GM21381 (cell line): ENCODE data around the gene C17orf107.

Experiments
- ATAC-seq: cut with Tn5 transposase; IDR thresholded peaks from one replicate; pipeline ENCODE4 v1.9.1; 2021; ENCODE audit warnings: mild to moderate bottlenecking, moderate library complexity; ENCODE audit not compliant: unreplicated experiment

Gene C17orf107

GRCh38 chr17:4933646-4934045, 34.3 kb downstream of the C17orf107 start:
- no peak for ATAC-seq

- ATAC-seq = peak; percentile 54
These were observed 35.0 kb downstream of the C17orf107 start for GRCh38 chr17:4934173-4934979.

GRCh38 chr17:4935650-4936049, 36.3 kb downstream of the C17orf107 start:
- no peak for ATAC-seq

- no peak for ATAC-seq
These were observed 37.1 kb downstream of the C17orf107 start for GRCh38 chr17:4936436-4936835.

- no peak for ATAC-seq
These were observed 38.2 kb downstream of the C17orf107 start for GRCh38 chr17:4937553-4937952.

GRCh38 chr17:4938069-4938491, 38.7 kb downstream of the C17orf107 start:
- ATAC-seq = no peak

- ATAC-seq = no peak
These were observed 39.6 kb downstream of the C17orf107 start for GRCh38 chr17:4938688-4939545.

GRCh38 chr17:4939546-4939795, 40.1 kb downstream of the C17orf107 start:
- ATAC-seq = peak; percentile 8

GRCh38 chr17:4939796-4940554, 40.6 kb downstream of the C17orf107 start, which contains the start of the genes RNF167 and SLC25A11:
Gene RNF167 (plus strand): TSS chr17:4940268. CDS start chr17:4940910, 642 bp downstream.
Gene SLC25A11 (minus strand): TSS chr17:4940046. CDS start chr17:4939910, 136 bp downstream.
- ATAC-seq = peak; percentile 71

GRCh38 chr17:4940555-4941318, 41.4 kb downstream of the C17orf107 start:
- ATAC-seq = no peak

GRCh38 chr17:4941319-4941610, 41.9 kb downstream of the C17orf107 start:
- no peak for ATAC-seq

GRCh38 chr17:4942760-4943508, 43.6 kb downstream of the C17orf107 start:
- ATAC-seq = no peak

- ATAC-seq = no peak
These were observed 44.8 kb downstream of the C17orf107 start for GRCh38 chr17:4944163-4944553.

GRCh38 chr17:4944554-4945175, 45.3 kb downstream of the C17orf107 start:
- no peak for ATAC-seq

GRCh38 chr17:4945176-4945943, 46.0 kb downstream of the C17orf107 start:
- no peak for ATAC-seq

GRCh38 chr17:4945944-4946280, 46.6 kb downstream of the C17orf107 start:
- no peak for ATAC-seq

- ATAC-seq = no peak
These were observed 47.1 kb downstream of the C17orf107 start for GRCh38 chr17:4946312-4946976.

GRCh38 chr17:4947010-4947410, 47.7 kb downstream of the C17orf107 start:
- ATAC-seq = no peak
